PC-3 (cell line): ENCODE results near the gene XPNPEP3. TPM values are rescaled to one million over a fixed set of nuclear protein-coding genes. Genes with fewer than 3 reads are reported as not detected.

ENCODE experiments used
- ATAC-seq: fragments of 200-7000 bp; cut with Tn5 transposase; 2 replicates; pipeline ENCODE4 v1.9.1; 2020; ENCODE audit warnings: mild to moderate bottlenecking, moderate library complexity
- BruUV-seq: library from RNA; stranded (reverse); fragments of 400-500 nt; replicated peaks from 2 replicates; lab custom pipeline; 2021; lab: Mats Ljungman, UMichigan
- CTCF ChIA-PET: fragments of 300-600 bp; sonication (Branson Sonifier 250); formaldehyde crosslinking; loops from one replicate; lab custom pipeline; 2022; ENCODE audit warnings: antibody characterized with exemption; lab: Charles Lee
- POLR2A ChIA-PET: fragments of 300-600 bp; sonication (Branson Sonifier 250); formaldehyde crosslinking; loops from one replicate; lab custom pipeline; 2022; ENCODE audit warnings: antibody characterized with exemption; ENCODE audit not compliant: unreplicated experiment; lab: Charles Lee
- DNase-seq: peaks from one replicate; pipeline ENCODE4 v3.0.0-alpha.2; 2015
- H2AFZ ChIP-seq: fragments of 300-600 bp; sonication (generic); 2 replicates; pipeline ENCODE4 v1.6.0; 2016; ENCODE audit warnings: antibody characterized with exemption, low read length
- H3F3A ChIP-seq: fragments of 300-600 bp; sonication (generic); one replicate; pipeline ENCODE4 v1.6.0; 2017; ENCODE audit warnings: antibody characterized with exemption, low read length, control low read depth, mild to moderate bottlenecking; ENCODE audit not compliant: unreplicated experiment
- H3K27ac ChIP-seq: fragments of 300-600 bp; sonication (generic); 2 replicates; pipeline ENCODE4 v1.5.1; 2016; ENCODE audit warnings: mild to moderate bottlenecking, low read length
- H3K27me3 ChIP-seq: fragments of 300-600 bp; sonication (generic); 2 replicates; pipeline ENCODE4 v1.6.1; 2016; ENCODE audit warnings: low read length, mixed read lengths
- H3K36me3 ChIP-seq: fragments of 300-600 bp; sonication (generic); 2 replicates; pipeline ENCODE4 v1.6.1; 2016; ENCODE audit warnings: low read depth, mixed run types, low read length, mixed read lengths
- H3K4me1 ChIP-seq: fragments of 300-600 bp; sonication (generic); 2 replicates; pipeline ENCODE4 v1.5.1; 2016; ENCODE audit warnings: low read length; ENCODE audit not compliant: insufficient read depth
- H3K4me2 ChIP-seq: fragments of 300-600 bp; sonication (generic); 2 replicates; pipeline ENCODE4 v1.6.0; 2016; ENCODE audit warnings: low read length
- H3K4me3 ChIP-seq: fragments of 300-600 bp; sonication (generic); 2 replicates; pipeline ENCODE4 v1.5.1; 2016; ENCODE audit warnings: mild to moderate bottlenecking, low read length, mixed read lengths
- H3K79me2 ChIP-seq: fragments of 300-600 bp; sonication (generic); 2 replicates; pipeline ENCODE4 v1.6.1; 2017; ENCODE audit warnings: low read length, mixed read lengths
- H3K9ac ChIP-seq: fragments of 300-600 bp; sonication (generic); 2 replicates; pipeline ENCODE4 v1.6.0; 2016; ENCODE audit warnings: mild to moderate bottlenecking, low read length
- H3K9me2 ChIP-seq: fragments of 300-600 bp; sonication (generic); replicated peaks from 2 replicates; pipeline ENCODE4 v1.6.1; 2016; ENCODE audit warnings: mixed run types, low read length, mixed read lengths
- H3K9me3 ChIP-seq: fragments of 300-600 bp; sonication (generic); 2 replicates; pipeline ENCODE4 v1.6.1; 2016; ENCODE audit warnings: low read length, mixed read lengths
- H4K20me1 ChIP-seq: fragments of 300-600 bp; sonication (generic); 2 replicates; pipeline ENCODE4 v1.6.1; 2016; ENCODE audit warnings: low read length, mixed read lengths
- CTCF ChIP-seq: fragments of 300-600 bp; sonication (generic); conservative IDR thresholded peaks from 2 replicates; pipeline ENCODE4 v1.5.1; 2017; ENCODE audit warnings: antibody characterized with exemption, low read depth, mild to moderate bottlenecking, low read length
- EZH2 ChIP-seq: fragments of 300-600 bp; sonication (generic); IDR thresholded peaks from one replicate; pipeline ENCODE4 v1.6.1; 2017; ENCODE audit warnings: antibody characterized with exemption, mild to moderate bottlenecking, low read length; ENCODE audit not compliant: unreplicated experiment
- EZH2phosphoT487 ChIP-seq: fragments of 300-600 bp; sonication (generic); IDR thresholded peaks from 2 replicates; pipeline ENCODE4 v1.6.1; 2018; ENCODE audit warnings: mild to moderate bottlenecking, antibody characterized with exemption, low read length, borderline replicate concordance
- intact Hi-C: fragments of 100-400 bp; cut with micrococcal nuclease; formaldehyde crosslinking; loops from 2 replicates; pipeline ENCODE4 v1.9.0; 2023
- total RNA-seq: library from RNA; depleted of rRNA; stranded (reverse); fragments of >200 nt; gene quantifications from 2 replicates; pipeline ENCODE4 v1.2.3, GENCODE V29; 2014

Gene XPNPEP3
- total RNA-seq, 1 experiment from 2014 or later, result 7.9 TPM

- no TSS peak for BruUV-seq
- Histone ChIP-seq H3K27ac (no peak overlapping the region), H4K20me1 (no peaks in the 10 kb centered on the region), H3K9me3 (no peaks in the 10 kb centered on the region), H3K4me2 (no peak overlapping the region), H3K4me1 (no peaks in the 10 kb centered on the region), H3K36me3 (no peaks in the 10 kb centered on the region), H3K4me3 (no peak overlapping the region), H2AFZ (no peak overlapping the region), H3K9ac (no peak overlapping the region), H3K79me2 (no peaks in the 10 kb centered on the region), H3F3A (no peaks in the 10 kb centered on the region), H3K27me3 (no peaks in the 10 kb centered on the region), H3K9me2 (no peaks in the 10 kb centered on the region)
- ATAC-seq (no peak), DNase-seq (no peak)
- TF ChIP-seq EZH2phosphoT487, result no peak
- no peak for TF ChIP-seq CTCF
- no peak for TF ChIP-seq EZH2
- intact Hi-C loops, result no loop called here
- POLR2A ChIA-PET, result no interaction called here
- CTCF ChIA-PET, result no interaction called here
Observed at GRCh38 chr22:40939202-40939601, 82.3 kb downstream of the XPNPEP3 start.

- ChIA-PET CTCF (interaction anchor here (0.8 kb wide), 1 partner anchor 28 kb away, joined by 3 read pairs; no protein-coding TSS in a partner anchor), POLR2A (interaction anchor here (0.5 to 1.6 kb wide), 17 partner anchors 23 to 583 kb away, joined by 3 to 10 read pairs (median 4); partner anchors contain the start of genes EP300, SLC25A17 and TEF)
- Histone ChIP-seq H3K36me3 (peaks cover 13% of the 10 kb centered on the region), H3K79me2 (peaks cover 46% of the 10 kb centered on the region), H3K4me2 (peak within 1 kb of the TSS; percentile 99), H3K4me3 (peak within 1 kb of the TSS; percentile 94), H3K27me3 (no peaks in the 10 kb centered on the region), H3F3A (no peaks in the 10 kb centered on the region), H3K9me3 (no peaks in the 10 kb centered on the region), H4K20me1 (no peaks in the 10 kb centered on the region), H3K4me1 (no peaks in the 10 kb centered on the region), H3K9ac (peak within 1 kb of the TSS; percentile 97), H3K9me2 (no peaks in the 10 kb centered on the region), H2AFZ (peak within 1 kb of the TSS; percentile 84), H3K27ac (peak within 1 kb of the TSS; percentile 75)
- intact Hi-C loops, result loop anchor here (1.0 to 5.0 kb wide), 2 partner anchors 71 to 140 kb away; no protein-coding TSS in a partner anchor
- ATAC-seq, result peak; percentile 86
- no peak for TF ChIP-seq EZH2
- no peak for TF ChIP-seq CTCF
- TF ChIP-seq EZH2phosphoT487, result no peak
- BruUV-seq, result no TSS peak
- peak; percentile 94 for DNase-seq
Observed at GRCh38 chr22:40950962-40951794, 94.2 kb downstream of the XPNPEP3 start, which contains the start of gene RBX1. Gene RBX1, plus strand, starts transcription at chr22:40951378. Its CDS starts 21 bp downstream, at chr22:40951399.
